ENCODE data around the gene TMEM247.

DNA sequence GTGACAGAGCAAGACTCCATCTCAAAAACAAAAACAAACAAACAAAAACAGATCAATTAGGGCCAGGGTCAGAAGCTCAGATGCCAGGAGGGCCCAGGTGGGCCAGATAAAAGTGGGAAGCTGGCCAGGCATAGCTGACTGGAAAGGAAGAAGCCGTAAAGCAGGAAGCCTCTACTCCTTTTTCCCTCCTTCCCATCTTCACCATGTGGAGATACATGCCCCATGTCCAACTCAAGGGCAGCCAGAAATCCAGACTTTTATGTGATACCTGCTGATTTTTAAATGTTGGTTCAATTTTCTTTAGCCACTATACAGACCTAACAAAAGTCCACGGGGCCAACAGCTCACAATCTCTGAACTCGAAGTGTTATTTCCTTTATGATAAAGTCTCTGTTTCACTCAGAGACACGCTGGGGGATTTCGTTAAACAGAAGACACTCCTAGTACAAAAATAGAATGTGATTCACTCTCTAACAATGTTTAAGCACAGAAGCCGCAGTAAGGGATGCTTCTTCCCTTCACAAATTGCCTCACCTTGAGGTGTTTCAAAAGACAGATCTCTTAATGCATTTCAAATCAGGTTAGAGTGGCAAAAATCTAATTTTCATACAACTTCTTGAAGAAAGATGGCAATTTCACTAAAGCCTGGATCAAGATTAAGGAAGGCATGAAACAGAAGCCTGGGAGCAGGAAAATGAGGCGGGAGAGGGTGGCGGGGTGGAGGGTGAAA is 14.0 kb downstream of the TMEM247 start:
- TF ChIP-seq, protein P1, sequence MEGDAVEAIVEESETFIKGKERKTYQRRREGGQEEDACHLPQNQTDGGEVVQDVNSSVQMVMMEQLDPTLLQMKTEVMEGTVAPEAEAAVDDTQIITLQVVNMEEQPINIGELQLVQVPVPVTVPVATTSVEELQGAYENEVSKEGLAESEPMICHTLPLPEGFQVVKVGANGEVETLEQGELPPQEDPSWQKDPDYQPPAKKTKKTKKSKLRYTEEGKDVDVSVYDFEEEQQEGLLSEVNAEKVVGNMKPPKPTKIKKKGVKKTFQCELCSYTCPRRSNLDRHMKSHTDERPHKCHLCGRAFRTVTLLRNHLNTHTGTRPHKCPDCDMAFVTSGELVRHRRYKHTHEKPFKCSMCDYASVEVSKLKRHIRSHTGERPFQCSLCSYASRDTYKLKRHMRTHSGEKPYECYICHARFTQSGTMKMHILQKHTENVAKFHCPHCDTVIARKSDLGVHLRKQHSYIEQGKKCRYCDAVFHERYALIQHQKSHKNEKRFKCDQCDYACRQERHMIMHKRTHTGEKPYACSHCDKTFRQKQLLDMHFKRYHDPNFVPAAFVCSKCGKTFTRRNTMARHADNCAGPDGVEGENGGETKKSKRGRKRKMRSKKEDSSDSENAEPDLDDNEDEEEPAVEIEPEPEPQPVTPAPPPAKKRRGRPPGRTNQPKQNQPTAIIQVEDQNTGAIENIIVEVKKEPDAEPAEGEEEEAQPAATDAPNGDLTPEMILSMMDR (IDR thresholded peaks at IDR 0.05), result no peak
- TF ChIP-seq POLR2A (IDR thresholded peaks at IDR 0.05), result no peak
- no peak for TF ChIP-seq POLR2AphosphoS5 (IDR thresholded peaks at IDR 0.05)
